GM12878 (cell line): ENCODE results near the gene OR8J1. TPM values are rescaled to one million over a fixed set of nuclear protein-coding genes. Genes with fewer than 3 reads are reported as not detected.

Experiments
- ATAC-seq: fragments of 200-7000 bp; cut with Tn5 transposase; 3 replicates; pipeline ENCODE4 v1.9.1; 2020; ENCODE audit warnings: mild to moderate bottlenecking, moderate library complexity
- BruUV-seq: library from RNA; stranded (reverse); fragments of 400-500 nt; replicated peaks from 2 replicates; lab custom pipeline; 2021; lab: Mats Ljungman, UMichigan
- CTCF ChIA-PET: fragments of 300-600 bp; sonication (Branson Sonifier 250); formaldehyde crosslinking; extraction: SDS; loops from one replicate; lab custom pipeline; 2021; ENCODE audit warnings: inconsistent platforms; lab: Yijun Ruan, JAX
- POLR2A ChIA-PET: fragments of 350-600 bp; formaldehyde crosslinking; extraction: SDS; loops from one replicate; lab custom pipeline; 2021; ENCODE audit warnings: inconsistent platforms; lab: Charles Lee
- RAD21 ChIA-PET: fragments of 300-600 bp; sonication (Branson Sonifier 250); formaldehyde crosslinking; loops from one replicate; lab custom pipeline; 2023; ENCODE audit warnings: antibody characterized with exemption; ENCODE audit not compliant: unreplicated experiment; lab: Charles Lee
- SMC1A ChIA-PET: fragments of 300-600 bp; sonication (Branson Sonifier 250); formaldehyde crosslinking; loops from one replicate; lab custom pipeline; 2023; ENCODE audit not compliant: unreplicated experiment, uncharacterized antibody; lab: Charles Lee
- DNase-seq: peaks from one replicate; pipeline ENCODE4 v3.0.0-alpha.2; 2011; ENCODE audit warnings: low read depth, low spot score
- FAIRE-seq: peaks from 3 replicates; lab custom pipeline; 2011; peaks lifted over from hg19 to GRCh38; lab: Jason Lieb, UNC
- H2AFZ ChIP-seq: 2 replicates; pipeline ENCODE4 v1.6.0; 2011; ENCODE audit warnings: low read depth, low read length, control low read depth; ENCODE audit not compliant: control insufficient read depth
- H3K27ac ChIP-seq: 2 replicates; pipeline ENCODE4 v1.5.1; 2011; ENCODE audit warnings: control low read depth; ENCODE audit not compliant: control insufficient read depth, insufficient read depth
- H3K27me3 ChIP-seq, 2 experiments: replicated peaks in 1 of 2; 2 replicates each; pipeline versions ENCODE4 v1.6.0 to v1.6.1; 2011; ENCODE audit warnings: low read length in 1 of 2; ENCODE audit not compliant: control insufficient read depth in 2 of 2, insufficient read depth in 2 of 2
- H3K36me3 ChIP-seq, 2 experiments: 2 replicates each; pipeline ENCODE4 v1.5.1; 2011; ENCODE audit warnings: low read length in 1 of 2; ENCODE audit not compliant: control insufficient read depth in 2 of 2, insufficient read depth in 2 of 2
- H3K4me1 ChIP-seq: 2 replicates; pipeline ENCODE4 v1.6.1; 2011; ENCODE audit warnings: mild to moderate bottlenecking, low read length, moderate library complexity, mixed read lengths; ENCODE audit not compliant: control insufficient read depth, insufficient read depth
- H3K4me2 ChIP-seq: 2 replicates; pipeline ENCODE4 v1.6.0; 2011; ENCODE audit warnings: control low read depth; ENCODE audit not compliant: control insufficient read depth, insufficient read depth
- H3K4me3 ChIP-seq: fragments of 200-600 bp; sonication (generic); 2 replicates; pipeline ENCODE4 v1.5.1; 2016
- H3K79me2 ChIP-seq: 2 replicates; pipeline ENCODE4 v1.6.0; 2011; ENCODE audit warnings: low read length; ENCODE audit not compliant: control insufficient read depth, insufficient read depth
- H3K9ac ChIP-seq: 2 replicates; pipeline ENCODE4 v1.8.0; 2011; ENCODE audit warnings: low read length, control low read depth, mixed read lengths; ENCODE audit not compliant: control insufficient read depth, insufficient read depth
- H3K9me3 ChIP-seq: replicated peaks from 3 replicates; pipeline ENCODE4 v1.5.1; 2011; ENCODE audit warnings: mild to moderate bottlenecking, low read length; ENCODE audit not compliant: control insufficient read depth, insufficient read depth
- H4K20me1 ChIP-seq: 2 replicates; pipeline ENCODE4 v1.6.0; 2011; ENCODE audit not compliant: control insufficient read depth, insufficient read depth
- ATF3 ChIP-seq: IDR thresholded peaks from 2 replicates; pipeline ENCODE4 v1.6.1; 2011; ENCODE audit warnings: low read depth, mild to moderate bottlenecking, low read length, moderate library complexity, borderline replicate concordance; ENCODE audit errors: extremely low read depth
- CHD2 ChIP-seq: IDR thresholded peaks from 2 replicates; pipeline ENCODE4 v1.6.1; 2011; ENCODE audit warnings: low read depth, low read length, improper control_type of control experiment, borderline replicate concordance
- FOXM1 ChIP-seq: IDR thresholded peaks from 2 replicates; pipeline ENCODE4 v1.6.1; 2012; ENCODE audit warnings: low read depth, mild to moderate bottlenecking, inconsistent platforms, low read length, moderate library complexity
- GABPA ChIP-seq: IDR thresholded peaks from 2 replicates; pipeline ENCODE4 v1.6.1; 2014; ENCODE audit warnings: antibody characterized with exemption, low read depth, mild to moderate bottlenecking, inconsistent platforms
- POLR2A ChIP-seq: IDR thresholded peaks from 2 replicates; pipeline ENCODE4 v1.6.1; 2011; ENCODE audit warnings: low read depth, mild to moderate bottlenecking, low read length
- POLR2AphosphoS5 ChIP-seq: IDR thresholded peaks from 2 replicates; pipeline ENCODE4 v1.6.1; 2011; ENCODE audit warnings: mild to moderate bottlenecking, low read length, inconsistent platforms
- RBBP5 ChIP-seq: fragments of 200-600 bp; sonication (generic); conservative IDR thresholded peaks from 2 replicates; pipeline ENCODE4 v1.6.1; 2016
- RELB ChIP-seq: fragments of 450-650 bp; IDR thresholded peaks from 2 replicates; pipeline ENCODE4 v1.6.1; 2017; ENCODE audit warnings: low read depth, mild to moderate bottlenecking, moderate library complexity
- SKIL ChIP-seq: fragments of 450-650 bp; IDR thresholded peaks from 2 replicates; pipeline ENCODE4 v1.6.1; 2017; ENCODE audit warnings: mild to moderate bottlenecking, low read depth, inconsistent platforms; ENCODE audit not compliant: poor library complexity, severe bottlenecking
- SMAD1 ChIP-seq: fragments of 450-650 bp; IDR thresholded peaks from 2 replicates; pipeline ENCODE4 v1.6.1; 2018; ENCODE audit warnings: mild to moderate bottlenecking, low read depth; ENCODE audit not compliant: partially characterized antibody
- SPI1 ChIP-seq: IDR thresholded peaks from 2 replicates; pipeline ENCODE4 v1.6.1; 2011; ENCODE audit warnings: low read depth, mild to moderate bottlenecking, low read length, moderate library complexity, borderline replicate concordance; ENCODE audit not compliant: insufficient read depth
- ZBTB4 ChIP-seq: fragments of 450-650 bp; formaldehyde crosslinking; IDR thresholded peaks from 2 replicates; pipeline ENCODE4 v1.4.0; 2022; ENCODE audit warnings: mild to moderate bottlenecking, moderate library complexity
- WGBS: methylation state at CpG from one replicate; pipeline ENCODE4 v1.1.6; 2016; ENCODE audit warnings: low lambda C conversion rate; ENCODE audit not compliant: insufficient replicate concordance, insufficient coverage; ENCODE audit errors: missing lambda C conversion rate; 5-methylcytosine and 5-hydroxymethylcytosine counted together
- in situ Hi-C: fragments of 300-500 bp; cut with MboI; formaldehyde crosslinking; loops from 9 replicates; pipeline ENCODE4 v1.14.3; 2018; ENCODE audit warnings: mixed read lengths
- intact Hi-C: fragments of 100-400 bp; cut with micrococcal nuclease; formaldehyde crosslinking; loops from one replicate; pipeline ENCODE4 v1.14.2; 2022; ENCODE audit not compliant: unreplicated experiment
- polyA plus RNA-seq, 11 experiments: library from polyadenylated mRNA; depleted of rRNA in 4 of 11; unstranded in 6 of 11; stranded (reverse) in 5 of 11; fragments of >200 nt; fragmentation: Nextera tagmentation in 4 of 11; fragmentation: Illumina TruSeq in 1 of 11; extraction: Ambion mirVana in 4 of 11; extraction: Trizol in 1 of 11; gene quantifications; 1 replicate in 1 of 11; 2 replicates in 10 of 11; pipeline versions ENCODE4 v1.2.1 to v1.2.3, GENCODE V29; 2011 to 2016; ENCODE audit warnings: inconsistent platforms in 2 of 11, missing spikeins in 2 of 11, low read depth in 1 of 11
- total RNA-seq, 4 experiments: library from RNA; depleted of rRNA in 3 of 4; stranded (reverse); fragments of >200 nt in 3 of 4; fragmentation: Illumina TruSeq in 1 of 4; extraction: Trizol in 1 of 4; gene quantifications; 2 replicates each; pipeline versions ENCODE4 v1.2.1 to v1.2.3, GENCODE V29; 2013 to 2021

OR8J1 gene
- total and polyA plus RNA-seq, 10 of the 15 experiments (the other 5 are each of a cell fraction or from before 2014, with no cell fraction given) = not detected

- ChIA-PET CTCF (no interaction called here), RAD21 (no interaction called here), SMC1A (no interaction called here), POLR2A (no interaction called here)
- H3K9ac ChIP-seq = no peak overlapping the region
- FAIRE-seq (no peak), ATAC-seq (no peak), DNase-seq (no peak)
- WGBS = 55% methylated on average over 3 of the region's 3 CpGs
- no peaks in the 10 kb centered on the region for H3K4me1 ChIP-seq
- no peak for TF ChIP-seq SKIL
- TF ChIP-seq FOXM1 = no peak
- no peak for TF ChIP-seq GABPA
- TF ChIP-seq CHD2 = no peak
- TF ChIP-seq SMAD1 = no peak
- intact Hi-C loops = no loop called here
- no peak overlapping the region for H2AFZ ChIP-seq
- BruUV-seq = no TSS peak
- no peak overlapping the region for H3K27ac ChIP-seq
- H3K79me2 ChIP-seq = no peaks in the 10 kb centered on the region
- no peaks in the 10 kb centered on the region for H3K36me3 ChIP-seq
- in situ Hi-C loops = no loop called here
- no peak overlapping the region for H3K4me3 ChIP-seq
- H3K4me2 ChIP-seq = no peak overlapping the region
- no peaks in the 10 kb centered on the region for H3K27me3 ChIP-seq
- no peaks in the 10 kb centered on the region for H4K20me1 ChIP-seq
- H3K9me3 ChIP-seq = no peaks in the 10 kb centered on the region
Measured at GRCh38 chr11:56394381-56394780, 40.3 kb downstream of the OR8J1 start.

- Histone ChIP-seq H3K4me2 (no peak overlapping the region), H3K36me3 (no peaks in the 10 kb centered on the region), H3K27me3 (no peaks in the 10 kb centered on the region), H3K4me3 (no peak overlapping the region), H3K9ac (no peak overlapping the region), H4K20me1 (no peaks in the 10 kb centered on the region), H3K9me3 (no peaks in the 10 kb centered on the region), H3K79me2 (no peaks in the 10 kb centered on the region), H2AFZ (no peak overlapping the region), H3K4me1 (no peaks in the 10 kb centered on the region), H3K27ac (no peak overlapping the region)
- in situ Hi-C loops (no loop called here), intact Hi-C loops (no loop called here)
- ATAC-seq = no peak
- no TSS peak for BruUV-seq
- CTCF ChIA-PET = no interaction called here
- whole genome bisulfite sequencing = 8% methylated on average over 3 of the region's 3 CpGs
- RAD21 ChIA-PET = no interaction called here
- SMC1A ChIA-PET = no interaction called here
- DNase-seq = no peak
- POLR2A ChIA-PET = no interaction called here
- FAIRE-seq = no peak
- no peak for TF ChIP-seq POLR2A
- TF ChIP-seq ZBTB4 = no peak
- no peak for TF ChIP-seq POLR2AphosphoS5
- no peak for TF ChIP-seq SPI1
- no peak for TF ChIP-seq ATF3
- TF ChIP-seq RELB = no peak
- TF ChIP-seq RBBP5 = no peak
Measured at GRCh38 chr11:56396047-56396446, 42.0 kb downstream of the OR8J1 start.
